Panc1 (cell line): ENCODE data around the gene PATJ. TPM values are rescaled to one million over a fixed set of nuclear protein-coding genes. Genes with fewer than 3 reads are reported as not detected.

Source experiments
- ATAC-seq: fragments of 200-7000 bp; cut with Tn5 transposase; 2 replicates; pipeline ENCODE4 v1.9.1; 2020; ENCODE audit warnings: mild to moderate bottlenecking, moderate library complexity
- BruUV-seq: library from RNA; stranded (reverse); fragments of 400-500 nt; replicated peaks from 2 replicates; lab custom pipeline; 2021; lab: Mats Ljungman, UMichigan
- CTCF ChIA-PET: fragments of 300-600 bp; sonication (Branson Sonifier 250); formaldehyde crosslinking; loops from one replicate; lab custom pipeline; 2022; ENCODE audit warnings: antibody characterized with exemption; lab: Charles Lee
- POLR2A ChIA-PET: fragments of 300-600 bp; sonication (Branson Sonifier 250); formaldehyde crosslinking; loops from one replicate; lab custom pipeline; 2022; ENCODE audit warnings: antibody characterized with exemption; lab: Charles Lee
- DNase-seq: peaks from one replicate; pipeline ENCODE4 v3.0.0-alpha.2; 2010; ENCODE audit warnings: low read depth, low spot score
- H3K27ac ChIP-seq: 2 replicates; pipeline ENCODE4 v1.5.1; 2011; ENCODE audit warnings: mild to moderate bottlenecking, low read length, inconsistent platforms
- H3K27me3 ChIP-seq: fragments of 200-500 bp; sonication (Bioruptor generic); 2 replicates; pipeline ENCODE4 v1.6.0; 2014; ENCODE audit warnings: low read length, inconsistent platforms; ENCODE audit not compliant: control insufficient read depth, insufficient read depth
- H3K36me3 ChIP-seq: fragments of 200-500 bp; sonication (Bioruptor generic); 2 replicates; pipeline ENCODE4 v1.5.1; 2014; ENCODE audit warnings: inconsistent platforms, mild to moderate bottlenecking, low read length, moderate library complexity; ENCODE audit not compliant: control insufficient read depth, insufficient read depth
- H3K4me1 ChIP-seq: 2 replicates; pipeline ENCODE4 v1.5.1; 2011; ENCODE audit warnings: inconsistent platforms, mild to moderate bottlenecking, low read length, moderate library complexity; ENCODE audit not compliant: control insufficient read depth, insufficient read depth
- H3K4me3 ChIP-seq, 2 experiments: 2 replicates each; pipeline ENCODE4 v1.5.1; 2011 to 2012; ENCODE audit warnings: low read depth in 2 of 2, low read length in 2 of 2, mild to moderate bottlenecking in 2 of 2, inconsistent platforms in 1 of 2, moderate library complexity in 1 of 2
- H3K9me3 ChIP-seq: fragments of 200-500 bp; sonication (Bioruptor generic); 2 replicates; pipeline ENCODE4 v1.5.1; 2014; ENCODE audit warnings: low read depth, mild to moderate bottlenecking, inconsistent platforms, low read length, moderate library complexity; ENCODE audit not compliant: control insufficient read depth, insufficient read depth
- CTCF ChIP-seq: fragments of 450-650 bp; IDR thresholded peaks from 2 replicates; pipeline ENCODE4 v1.5.1; 2017; ENCODE audit warnings: mild to moderate bottlenecking
- POLR2AphosphoS5 ChIP-seq: IDR thresholded peaks from 2 replicates; pipeline ENCODE4 v1.6.1; 2012; ENCODE audit warnings: mild to moderate bottlenecking, low read depth, low read length, moderate library complexity
- REST ChIP-seq, 2 experiments: IDR thresholded peaks; 2 replicates each; pipeline ENCODE4 v1.6.1; 2011 to 2012; ENCODE audit warnings: low read depth in 2 of 2, control low read depth in 1 of 2, low read length in 1 of 2, mild to moderate bottlenecking in 1 of 2, moderate library complexity in 1 of 2; ENCODE audit not compliant: insufficient read depth in 1 of 2
- SIN3A ChIP-seq: IDR thresholded peaks from 2 replicates; pipeline ENCODE4 v1.6.1; 2012; ENCODE audit warnings: low read depth, mild to moderate bottlenecking, low read length, moderate library complexity, borderline replicate concordance; ENCODE audit not compliant: insufficient read depth
- TCF7L2 ChIP-seq: IDR thresholded peaks from 2 replicates; pipeline ENCODE4 v1.6.1; 2011; ENCODE audit warnings: mild to moderate bottlenecking, low read depth, low read length, inconsistent platforms
- in situ Hi-C: cut with HindIII; loops from 2 replicates; pipeline ENCODE4 v1.10.0; 2016; ENCODE audit warnings: low sequenced_read_pairs, low pct_unique_long_range_greater_than_20kb
- intact Hi-C: fragments of 100-400 bp; cut with micrococcal nuclease; formaldehyde crosslinking; loops from one replicate; pipeline ENCODE4 v1.10.0; 2022; ENCODE audit not compliant: unreplicated experiment
- total RNA-seq: library from RNA; stranded (reverse); gene quantifications from one replicate; pipeline ENCODE4 v1.2.1, GENCODE V29; 2021; ENCODE audit not compliant: unreplicated experiment

PATJ gene
- total RNA-seq, 1 experiment from 2014 or later: 36.2 TPM

GRCh38 chr1:62175568-62176179, 433.4 kb downstream of the PATJ start:
- POLR2A ChIA-PET: no interaction called here
- no TSS peak for BruUV-seq

DNA sequence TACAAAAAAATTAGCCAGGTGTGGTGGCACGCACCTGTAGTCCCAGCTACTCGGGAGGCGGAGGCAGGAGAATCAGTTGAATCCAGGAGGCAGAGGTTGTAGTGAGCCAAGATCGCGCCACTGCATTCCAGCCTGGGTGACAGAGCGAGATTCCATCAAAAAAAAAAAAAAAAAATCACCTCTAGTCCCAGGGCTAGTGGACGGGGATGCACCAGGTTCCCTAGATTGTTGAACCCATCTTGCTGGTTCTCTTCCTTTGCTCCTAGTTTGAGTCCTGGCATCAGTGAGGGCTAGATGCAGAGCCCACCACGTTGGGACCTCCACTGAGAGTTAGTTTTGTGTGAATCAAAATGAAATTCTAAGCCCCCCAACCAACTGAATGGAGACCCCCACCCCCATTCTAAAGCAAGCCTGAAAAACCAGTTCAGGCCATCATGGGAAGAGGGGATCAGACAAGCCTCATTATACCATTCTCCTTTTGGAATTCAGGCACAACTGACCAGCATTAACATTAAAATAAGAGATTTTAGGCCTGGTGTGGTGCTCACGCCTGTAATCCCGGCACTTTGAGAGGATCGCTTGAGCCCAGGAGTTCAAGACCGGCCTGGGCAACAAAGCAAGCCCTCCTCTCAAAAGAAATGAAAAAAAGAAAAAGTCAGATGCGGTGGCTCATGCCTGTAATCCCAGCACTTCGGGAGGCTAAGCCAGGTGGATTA, 434.5 kb downstream of the PATJ start:
- ChIA-PET POLR2A (no interaction called here), CTCF (no interaction called here)
- Histone ChIP-seq H3K9me3 (no peaks in the 10 kb centered on the region), H3K27ac (no peak overlapping the region), H3K27me3 (no peaks in the 10 kb centered on the region), H3K36me3 (no peaks in the 10 kb centered on the region), H3K4me1 (no peaks in the 10 kb centered on the region), H3K4me3 (no peak overlapping the region)
- BruUV-seq: no TSS peak
- no peak for DNase-seq
- in situ Hi-C loops: no loop called here
- ATAC-seq: no peak
- no peak for TF ChIP-seq POLR2AphosphoS5
- no peak for TF ChIP-seq REST (IDR thresholded peaks at IDR 0.05; ENCODE audit: insufficient read depth in 1 of 2, low read depth in 2 of 2, low read length in 1 of 2)
- TF ChIP-seq SIN3A: no peak
- TF ChIP-seq CTCF: no peak
- no peak for TF ChIP-seq TCF7L2
- intact Hi-C loops: no loop called here

More at GRCh38 chr1:62175568-62176179, 433.4 kb downstream of the PATJ start:
- no peaks in the 10 kb centered on the region for H3K9me3 ChIP-seq
- H3K36me3 ChIP-seq: no peaks in the 10 kb centered on the region
- in situ Hi-C loops (no loop called here), intact Hi-C loops (loop anchor here (1.0 kb wide), 1 partner anchor 232 kb away; no protein-coding TSS in a partner anchor)
- ATAC-seq (peak; percentile 82), DNase-seq (peak; percentile 25)
- H3K27me3 ChIP-seq: no peaks in the 10 kb centered on the region
- CTCF ChIA-PET: interaction anchor here (0.6 to 1.6 kb wide), 9 partner anchors 45 to 1260 kb away, joined by 3 to 6 read pairs (median 4); no protein-coding TSS in a partner anchor
- TF ChIP-seq CTCF (peak; percentile 80), REST (IDR thresholded peaks at IDR 0.05; ENCODE audit: insufficient read depth in 1 of 2, low read depth in 2 of 2, low read length in 1 of 2) (no peak)
- H3K27ac ChIP-seq: no peak overlapping the region
- H3K4me1 ChIP-seq: no peaks in the 10 kb centered on the region
- no peak overlapping the region for H3K4me3 ChIP-seq
